SH-SY5Y (cell line): ENCODE data around the gene MRPS2.

Source experiments
- GATA2 ChIP-seq: IDR thresholded peaks from 2 replicates; pipeline ENCODE4 v1.6.1; 2011; ENCODE audit warnings: mild to moderate bottlenecking, low read depth, low read length
- GATA3 ChIP-seq: IDR thresholded peaks from 2 replicates; pipeline ENCODE4 v1.6.1; 2011; ENCODE audit warnings: low read depth, mild to moderate bottlenecking, low read length, moderate library complexity

DNA sequence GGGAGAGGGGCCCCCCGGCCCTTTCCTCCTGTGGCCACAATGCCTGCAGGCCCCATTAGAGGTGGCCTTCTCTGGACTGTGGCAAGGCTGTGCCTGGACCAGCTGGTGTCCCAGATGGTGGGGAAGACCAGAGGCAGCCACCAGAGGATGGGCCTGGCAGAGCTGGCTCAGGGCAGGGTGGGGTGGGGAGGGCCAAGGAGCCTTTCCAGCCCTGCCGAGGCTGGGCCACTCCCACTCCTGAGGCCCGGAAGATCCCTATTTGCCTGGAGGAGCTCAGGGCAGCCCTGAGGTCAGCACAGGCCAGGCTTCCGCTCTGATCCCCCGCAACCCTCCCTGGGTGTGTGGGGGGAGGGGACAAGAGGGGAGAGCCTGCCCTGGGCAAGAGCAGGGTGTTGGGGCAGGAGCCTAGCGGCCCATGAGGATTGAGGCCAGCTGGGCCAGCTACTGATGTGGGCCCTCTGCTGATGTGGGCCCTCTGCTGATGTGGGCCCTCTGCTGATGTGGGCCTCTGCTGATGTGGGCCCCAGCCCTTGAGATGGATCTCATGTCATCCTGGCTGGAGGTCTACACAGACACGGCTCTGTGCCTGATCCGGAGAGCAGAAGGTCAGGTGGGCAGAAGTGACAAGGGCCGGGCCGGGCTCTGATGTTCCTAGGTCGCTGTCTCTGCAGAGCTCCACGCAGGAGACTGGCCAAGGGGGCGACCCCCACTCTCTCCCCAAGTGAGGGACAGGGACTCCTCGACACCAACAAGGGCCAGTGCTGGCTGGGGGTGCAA is 6.0 kb downstream of the MRPS2 start:
- TF ChIP-seq GATA2 (no peak), GATA3 (no peak)
